Colon (tissue), 2 donors: ENCODE results near the gene ACSBG1.

Source experiments
- FAIRE-seq: peaks from 2 replicates; lab custom pipeline; 2012; peaks lifted over from hg19 to GRCh38; lab: Jason Lieb, UNC
- donor health status: control.
- donor health status: control.

The ACSBG1 gene

GRCh38 chr15:78201281-78202190 lies 32.8 kb downstream of the ACSBG1 start:
- FAIRE-seq: no peak

DNA sequence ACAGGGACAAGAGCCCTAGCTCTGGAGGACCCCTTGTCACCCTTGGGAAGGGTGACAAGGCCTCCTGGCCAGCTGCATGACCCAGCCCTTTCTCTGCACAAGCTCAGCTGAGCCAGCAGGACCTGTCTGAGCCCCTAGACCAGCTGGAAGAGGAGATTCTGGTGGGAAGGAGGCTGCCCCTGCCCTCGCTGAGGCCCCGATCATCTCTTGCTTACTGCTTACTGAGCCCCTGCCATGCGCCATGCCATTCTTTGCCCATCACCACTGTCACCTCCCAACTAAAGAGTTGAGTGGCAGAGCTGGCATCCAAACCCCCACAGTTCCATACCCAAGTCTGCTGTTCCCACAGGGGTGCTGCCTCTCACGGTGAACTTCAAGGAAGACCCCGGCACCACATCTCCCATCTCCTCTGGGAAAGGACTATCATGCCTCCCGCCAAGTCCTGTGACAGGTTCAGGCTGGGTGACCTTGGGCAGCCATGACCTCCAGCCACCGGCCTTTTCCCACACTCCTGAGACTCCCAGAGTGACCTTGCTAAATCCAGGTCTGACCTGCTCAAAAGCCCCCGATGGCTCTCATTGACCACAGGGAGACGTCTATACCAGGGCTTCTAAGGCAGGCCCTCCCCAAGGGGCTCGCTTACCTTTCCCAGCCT lies 34.0 kb downstream of the ACSBG1 start:
- FAIRE-seq: no peak

DNA sequence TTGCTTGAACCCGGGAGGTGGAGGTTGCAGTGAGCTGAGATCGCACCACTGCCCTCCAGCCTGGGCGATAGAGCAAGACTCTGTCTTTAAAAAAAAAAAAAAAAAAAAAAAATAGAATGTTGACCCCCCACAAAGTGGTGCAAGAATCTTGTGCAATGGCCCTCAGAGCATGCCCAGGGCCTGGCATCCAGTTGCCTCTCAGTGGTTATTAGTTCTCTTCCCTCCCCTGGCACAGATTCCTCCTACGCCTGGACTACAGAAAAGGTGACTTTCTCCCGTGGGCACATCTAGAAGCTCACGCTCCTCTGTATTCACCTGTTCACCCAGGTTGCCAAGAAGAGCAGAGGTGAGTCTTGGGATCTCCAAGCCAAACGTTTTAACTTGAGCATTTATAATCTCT lies 36.7 kb downstream of the ACSBG1 start:
- no peak for FAIRE-seq

DNA sequence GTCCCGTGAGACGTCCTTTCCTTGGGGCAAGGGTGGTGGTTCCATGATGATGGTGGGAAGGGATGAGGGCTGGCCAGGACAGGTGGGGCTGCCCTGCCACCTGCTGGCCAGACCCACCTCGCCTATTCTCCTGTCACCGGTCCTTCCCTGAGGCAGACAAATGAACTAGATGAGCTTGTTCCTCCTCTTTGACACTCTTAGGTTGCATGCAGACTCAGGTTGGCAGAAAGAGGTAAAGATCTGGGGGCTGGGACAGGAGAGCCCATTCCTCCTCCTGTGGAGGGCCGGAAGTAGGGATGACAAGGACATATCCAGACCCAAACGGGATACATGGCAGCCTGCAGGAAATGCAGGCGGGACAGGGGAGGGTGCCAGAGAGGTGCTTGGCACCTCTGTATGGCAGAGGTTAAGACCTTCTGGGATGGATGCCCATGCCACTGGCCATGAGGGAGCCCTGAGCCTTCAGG lies 38.6 kb downstream of the ACSBG1 start:
- no peak for FAIRE-seq

DNA sequence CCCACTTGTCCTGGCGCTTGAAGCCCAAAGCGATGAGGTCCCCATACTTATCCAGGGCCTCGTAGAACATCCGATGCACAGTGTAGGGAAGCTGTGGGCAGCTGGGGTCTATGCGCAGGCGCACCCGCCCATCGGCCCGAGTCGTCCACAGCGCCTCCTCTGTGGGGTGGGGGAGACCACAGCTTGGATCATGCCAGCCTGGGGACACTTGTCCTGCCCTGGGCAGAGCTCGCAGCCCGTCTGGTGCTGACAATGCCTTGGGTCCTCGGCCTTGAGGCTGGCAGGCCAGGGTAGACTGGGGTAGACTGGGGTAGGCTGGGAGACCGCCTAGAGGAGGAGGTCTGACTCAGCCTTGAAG lies 39.8 kb downstream of the ACSBG1 start:
- no peak for FAIRE-seq

- no peak for FAIRE-seq
Measured at GRCh38 chr15:78193731-78194567, 40.4 kb downstream of the ACSBG1 start.

DNA sequence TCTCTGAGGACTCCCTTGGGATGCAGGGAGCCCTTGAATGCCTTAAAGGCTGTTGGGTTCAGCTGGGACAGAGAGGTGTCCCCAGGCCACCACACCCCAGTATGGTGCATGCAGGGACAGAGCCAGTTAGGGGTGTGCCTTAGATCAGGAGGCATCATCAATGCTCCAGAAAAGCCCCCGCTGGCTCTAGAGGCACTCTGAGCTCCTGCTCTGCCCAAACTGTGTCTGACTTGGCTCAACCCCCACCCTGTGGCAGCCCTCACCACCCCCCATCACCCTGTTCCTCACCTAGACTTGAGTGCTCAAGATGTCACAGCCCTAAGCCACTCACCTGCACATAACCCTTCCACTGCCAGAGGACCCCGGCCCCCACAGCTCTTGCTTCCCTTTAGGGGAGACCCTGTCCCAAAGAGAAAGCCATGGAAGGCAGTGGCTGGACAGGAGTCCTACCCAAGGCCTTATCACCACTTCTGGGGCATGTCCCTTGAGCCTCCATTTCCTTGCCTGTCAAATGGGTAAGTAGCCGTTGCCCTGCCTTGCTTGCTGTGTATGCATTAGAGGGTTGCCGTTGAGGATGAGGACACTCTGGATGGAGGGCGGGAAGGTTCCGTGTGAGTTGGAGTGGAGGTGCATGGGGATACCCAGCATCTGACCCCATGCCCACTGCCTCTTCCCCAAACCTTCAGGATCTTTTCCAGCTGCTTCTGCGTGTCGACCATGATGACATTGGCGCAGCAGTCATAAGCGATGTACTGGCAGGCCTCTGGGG lies 41.4 kb downstream of the ACSBG1 start:
- no peak for FAIRE-seq

DNA sequence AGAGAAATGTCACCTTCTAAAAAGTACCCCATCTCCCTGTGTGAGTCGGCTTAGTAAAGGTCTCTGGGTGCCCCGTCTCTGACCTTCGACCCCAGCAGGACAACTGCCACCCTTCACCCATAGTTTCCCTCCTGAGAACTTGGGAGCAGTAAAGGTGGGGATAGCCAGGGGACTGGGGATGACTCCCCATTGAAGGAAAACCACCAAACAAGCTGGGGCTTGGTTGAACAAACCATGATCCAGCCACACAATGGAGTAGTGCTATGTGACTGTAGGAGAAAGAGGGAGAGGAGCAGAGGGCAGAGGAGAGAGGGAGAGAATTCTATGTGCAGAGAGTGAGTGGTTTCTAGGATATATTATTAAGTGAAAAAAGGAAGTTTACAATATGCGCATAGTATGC lies 51.5 kb downstream of the ACSBG1 start:
- no peak for FAIRE-seq

DNA sequence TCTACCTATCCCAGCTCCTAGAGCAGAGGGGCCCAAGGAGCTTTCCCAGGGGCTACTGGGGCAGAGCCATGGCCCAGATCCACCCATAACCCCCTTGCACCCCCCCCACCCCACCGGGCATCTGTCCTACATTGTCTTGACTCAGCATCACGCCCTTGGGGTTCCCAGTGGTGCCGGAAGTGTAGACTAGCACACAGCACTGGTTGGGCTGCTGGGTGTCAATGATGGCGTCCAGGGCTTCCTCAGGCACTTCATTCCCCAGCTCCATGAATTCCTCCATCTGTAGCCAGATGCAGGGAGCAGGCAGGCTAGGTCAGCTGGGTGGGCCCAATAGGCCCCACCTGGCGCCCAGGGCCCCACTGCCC lies 52.0 kb downstream of the ACSBG1 start:
- FAIRE-seq: no peak

DNA sequence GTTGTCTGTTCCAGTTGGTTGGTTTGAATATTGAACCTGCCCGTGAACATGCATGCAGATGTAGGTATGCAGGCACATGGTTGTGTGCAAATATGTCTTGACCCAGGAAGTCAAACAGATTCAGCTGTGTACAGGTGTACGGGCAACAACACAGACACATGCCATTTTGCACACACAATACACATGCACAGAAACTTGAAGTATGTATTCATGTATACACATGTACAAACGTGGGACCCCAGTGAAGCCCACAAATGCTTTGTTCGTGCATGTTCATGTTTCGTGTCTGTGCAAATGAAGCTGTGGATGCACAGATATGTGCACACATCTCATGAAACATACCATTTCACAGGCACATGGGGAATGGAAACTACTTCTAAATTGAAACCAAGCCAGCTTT lies 54.5 kb downstream of the ACSBG1 start:
- FAIRE-seq: no peak

DNA sequence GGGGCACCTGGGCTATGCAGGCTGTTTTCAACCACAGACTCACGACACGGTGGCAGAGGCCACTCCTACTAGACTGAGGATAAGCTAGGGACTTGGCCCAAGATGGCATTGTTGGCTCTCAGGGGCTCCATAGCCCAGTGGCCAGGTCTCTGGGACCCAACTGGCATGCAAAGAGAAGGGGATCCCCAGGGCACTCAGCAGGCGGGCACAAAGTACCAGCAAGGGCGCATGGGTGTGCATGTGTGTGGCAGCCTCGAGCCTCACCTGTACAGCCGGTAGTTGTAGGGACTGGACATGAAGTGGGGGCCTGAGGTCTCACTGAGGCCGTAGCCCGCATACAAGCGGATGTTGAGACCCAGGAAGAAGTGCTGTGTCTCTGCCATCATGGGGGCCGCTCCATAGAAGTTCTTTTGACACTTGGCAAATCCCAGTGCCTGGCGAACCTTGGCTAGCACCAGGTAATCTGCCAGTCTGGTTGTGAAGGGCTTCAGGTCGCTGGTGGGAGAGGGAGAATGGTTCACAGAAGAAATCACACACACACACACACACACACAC lies 55.0 kb downstream of the ACSBG1 start:
- no peak for FAIRE-seq

- no peak for FAIRE-seq
Measured at GRCh38 chr15:78178064-78178463, 56.3 kb downstream of the ACSBG1 start.

- FAIRE-seq: no peak
Measured at GRCh38 chr15:78177447-78177873, 56.9 kb downstream of the ACSBG1 start.

DNA sequence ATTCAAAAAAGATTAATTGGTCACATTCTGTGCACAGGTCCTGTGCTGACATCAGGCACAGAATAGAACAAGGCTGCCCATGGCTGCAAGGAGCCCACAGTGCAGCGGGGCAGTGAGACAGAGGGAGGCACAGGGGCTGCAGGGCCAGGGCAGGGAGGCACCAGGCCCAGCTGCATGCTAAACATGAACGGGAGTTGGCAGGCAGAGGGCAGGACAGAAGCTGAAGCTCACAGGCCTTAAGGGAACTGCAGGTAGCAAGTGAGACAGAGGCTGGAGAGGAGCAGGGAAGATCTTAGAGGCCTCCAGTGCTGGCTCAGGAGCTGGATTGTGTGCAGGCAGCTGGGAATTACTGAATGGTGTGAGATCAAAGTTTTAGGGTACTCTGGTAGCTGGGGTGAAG lies 59.0 kb downstream of the ACSBG1 start:
- FAIRE-seq: no peak

- FAIRE-seq: no peak
Measured at GRCh38 chr15:78174401-78174800, 60.0 kb downstream of the ACSBG1 start.

GRCh38 chr15:78171864-78172472 lies 62.4 kb downstream of the ACSBG1 start:
- FAIRE-seq: no peak

DNA sequence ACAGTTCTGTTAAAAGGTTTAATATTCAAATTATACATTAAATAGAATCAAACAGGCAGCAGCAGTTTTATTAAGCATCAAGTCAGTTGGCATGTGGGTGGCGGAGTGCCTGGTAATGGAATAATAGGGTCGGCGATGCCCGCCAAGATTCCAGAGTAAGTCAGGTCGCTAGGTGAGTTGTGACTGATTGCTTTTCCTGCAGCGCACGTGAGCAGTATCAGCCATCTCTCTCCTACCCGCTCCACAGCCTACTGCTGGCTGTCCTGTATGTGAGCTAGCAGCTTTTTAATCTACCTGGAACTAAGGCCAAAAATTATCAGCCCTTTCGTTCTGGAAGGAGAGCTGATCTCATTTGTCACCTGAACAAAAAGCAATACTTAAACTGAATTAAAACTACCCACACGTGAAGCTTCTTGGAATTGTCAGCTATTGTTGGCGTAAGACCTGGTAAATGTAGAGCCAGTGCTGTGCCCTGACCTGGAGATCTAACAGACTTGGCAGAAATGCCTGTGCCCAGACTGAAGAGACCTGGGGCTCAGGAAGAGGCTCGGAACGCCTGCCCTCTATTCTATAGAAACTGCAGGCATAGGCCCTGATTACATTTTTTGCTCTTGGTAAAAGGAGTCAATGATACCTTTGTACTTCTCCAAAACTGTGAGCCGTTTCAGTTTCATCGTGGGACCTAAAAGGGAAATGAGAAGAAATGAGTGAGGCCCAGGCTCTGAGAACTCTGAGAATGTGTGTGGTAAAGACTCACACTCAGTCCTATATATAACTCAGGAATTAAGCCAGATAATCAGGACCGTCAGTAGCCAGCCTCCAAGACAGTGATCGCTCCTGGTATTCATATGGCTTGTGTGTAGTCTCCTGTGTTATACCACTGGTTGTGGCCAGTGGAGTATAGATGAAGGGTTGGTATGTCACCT lies 63.3 kb downstream of the ACSBG1 start:
- FAIRE-seq: no peak

GRCh38 chr15:78168608-78169007 lies 65.8 kb downstream of the ACSBG1 start:
- FAIRE-seq: no peak

GRCh38 chr15:78167227-78167888 lies 67.0 kb downstream of the ACSBG1 start:
- FAIRE-seq: no peak

DNA sequence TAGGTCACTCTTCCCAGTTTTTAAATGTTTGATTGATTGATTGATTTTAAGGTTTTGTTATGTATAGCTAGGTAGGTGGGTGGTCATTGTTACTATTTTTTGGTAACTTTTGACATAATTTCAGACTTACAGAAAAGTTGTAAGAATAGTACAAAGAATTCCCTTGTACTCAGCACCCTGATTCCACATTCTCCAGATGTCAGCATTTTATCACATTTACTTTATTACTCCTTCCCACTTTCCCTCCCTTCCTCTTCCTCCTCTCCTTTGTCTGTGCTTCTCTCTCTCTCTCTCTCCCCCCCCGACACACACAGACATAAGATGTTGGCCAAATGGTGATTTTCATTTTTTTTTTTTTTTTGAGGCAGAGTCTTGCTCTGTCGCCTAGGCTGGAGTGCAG lies 70.4 kb downstream of the ACSBG1 start:
- no peak for FAIRE-seq
